CD14-positive monocyte (primary cell): Measurements from ENCODE around the gene C4orf36. TPM values are rescaled to one million over a fixed set of nuclear protein-coding genes. Genes with fewer than 3 reads are reported as not detected.

Experiments used
- DNase-seq, 3 donors: peaks; one replicate each; pipeline ENCODE4 v3.0.0-alpha.2; 2011 to 2022
- H2AFZ ChIP-seq: 2 replicates; pipeline ENCODE4 v1.6.0; 2012; ENCODE audit warnings: mild to moderate bottlenecking, low read depth, low read length, inconsistent platforms; ENCODE audit not compliant: insufficient read depth, poor library complexity, severe bottlenecking
- H3K27ac ChIP-seq, 2 donors: 1 replicate in 1 of 2; 2 replicates in 1 of 2; pipeline ENCODE4 v1.5.1; 2012 to 2013; ENCODE audit warnings: low read length in 2 of 2, control low read depth in 1 of 2, inconsistent platforms in 1 of 2, low read depth in 1 of 2, mild to moderate bottlenecking in 1 of 2
- H3K27me3 ChIP-seq, 2 donors: one replicate each; pipeline versions ENCODE4 v1.6.0 to v1.6.1; 2011 to 2013; ENCODE audit warnings: low read length in 2 of 2; ENCODE audit not compliant: control insufficient read depth in 2 of 2, insufficient read depth in 2 of 2
- H3K36me3 ChIP-seq, 2 donors: replicated peaks in 1 of 2; 1 replicate in 1 of 2; 2 replicates in 1 of 2; pipeline versions ENCODE4 v1.5.1 to v1.6.1; 2012 to 2013; ENCODE audit warnings: low read length in 2 of 2, control low read depth in 1 of 2, inconsistent platforms in 1 of 2, mild to moderate bottlenecking in 1 of 2; ENCODE audit not compliant: insufficient read depth in 2 of 2, control insufficient read depth in 1 of 2
- H3K4me1 ChIP-seq, 2 donors: 1 replicate in 1 of 2; 2 replicates in 1 of 2; pipeline versions ENCODE4 v1.5.1 to v1.6.1; 2012 to 2013; ENCODE audit warnings: low read length in 2 of 2, control low read depth in 1 of 2, inconsistent platforms in 1 of 2, mild to moderate bottlenecking in 1 of 2, moderate library complexity in 1 of 2; ENCODE audit not compliant: insufficient read depth in 2 of 2, control insufficient read depth in 1 of 2
- H3K4me2 ChIP-seq: replicated peaks from 2 replicates; pipeline ENCODE3; 2012; ENCODE audit warnings: low read length, moderate library complexity, mild to moderate bottlenecking; ENCODE audit not compliant: poor library complexity, severe bottlenecking; ENCODE audit errors: extremely low read depth
- H3K4me3 ChIP-seq, 3 experiments: fragments of 200-600 bp in 1 of 3; sonication (generic) in 1 of 3; replicated peaks in 1 of 3; 1 replicate in 2 of 3; 2 replicates in 1 of 3; pipeline ENCODE4 v1.5.1; 2011 to 2013; ENCODE audit warnings: low read length in 3 of 3, mild to moderate bottlenecking in 3 of 3, control low read depth in 2 of 3, low read depth in 2 of 3, inconsistent platforms in 1 of 3, moderate library complexity in 1 of 3
- H3K79me2 ChIP-seq: 2 replicates; pipeline ENCODE4 v1.6.0; 2012; ENCODE audit warnings: mild to moderate bottlenecking, control low read depth, inconsistent platforms, low read length, moderate library complexity; ENCODE audit not compliant: insufficient read depth
- H3K9ac ChIP-seq: 2 replicates; pipeline ENCODE4 v1.6.0; 2017; ENCODE audit warnings: low read length, mild to moderate bottlenecking; ENCODE audit not compliant: insufficient read depth, poor library complexity, severe bottlenecking
- H3K9me3 ChIP-seq, 2 donors: replicated peaks in 1 of 2; 1 replicate in 1 of 2; 2 replicates in 1 of 2; pipeline versions ENCODE4 v1.5.1 to v1.6.1; 2012 to 2013; ENCODE audit warnings: low read length in 2 of 2, control low read depth in 1 of 2; ENCODE audit not compliant: control insufficient read depth in 1 of 2, insufficient read depth in 1 of 2
- H4K20me1 ChIP-seq: 2 replicates; pipeline ENCODE4 v1.6.0; 2012; ENCODE audit warnings: mild to moderate bottlenecking, low read length, control low read depth, moderate library complexity; ENCODE audit not compliant: insufficient read depth
- H3K27ac Mint-ChIP-seq, 7 donors: one replicate each; pipeline ENCODE4 v1.8.0; 2020; ENCODE audit warnings: mild to moderate bottlenecking in 7 of 7, mixed read lengths in 7 of 7, moderate library complexity in 6 of 7, inconsistent platforms in 2 of 7
- H3K27me3 Mint-ChIP-seq, 3 donors: one replicate each; pipeline ENCODE4 v1.8.0; 2021 to 2022; ENCODE audit warnings: low read depth in 3 of 3, mild to moderate bottlenecking in 3 of 3, mixed read lengths in 3 of 3, moderate library complexity in 3 of 3, inconsistent platforms in 1 of 3
- H3K36me3 Mint-ChIP-seq, 2 donors: one replicate each; pipeline ENCODE4 v1.8.0; 2020; ENCODE audit warnings: mixed read lengths in 2 of 2, inconsistent platforms in 1 of 2, mild to moderate bottlenecking in 1 of 2
- H3K4me1 Mint-ChIP-seq: one replicate; pipeline ENCODE4 v1.8.0; 2020; ENCODE audit warnings: mild to moderate bottlenecking, mixed read lengths
- H3K4me3 Mint-ChIP-seq, 2 donors: one replicate each; pipeline ENCODE4 v1.8.0; 2020; ENCODE audit warnings: mild to moderate bottlenecking in 2 of 2, mixed read lengths in 2 of 2, moderate library complexity in 1 of 2
- H3K9me3 Mint-ChIP-seq, 7 donors: one replicate each; pipeline ENCODE4 v1.8.0; 2020 to 2022; ENCODE audit warnings: mixed read lengths in 7 of 7, mild to moderate bottlenecking in 6 of 7, moderate library complexity in 6 of 7, inconsistent platforms in 2 of 7
- WGBS: methylation state at CpG from one replicate; pipeline ENCODE4 v1.1.5; 2013; ENCODE audit warnings: missing lambda C conversion rate; ENCODE audit not compliant: insufficient coverage; 5-methylcytosine and 5-hydroxymethylcytosine counted together
- intact Hi-C, 2 donors: fragments of 100-400 bp; cut with micrococcal nuclease; formaldehyde crosslinking; loops; one replicate each; pipeline versions ENCODE4 v1.15.0 to v1.15.1; 2023
- polyA plus RNA-seq, 3 donors: library from polyadenylated mRNA; depleted of rRNA in 1 of 3; unstranded in 2 of 3; stranded (reverse) in 1 of 3; fragments of 300-500 nt in 2 of 3; fragments of >200 nt in 1 of 3; fragmentation: Illumina TruSeq in 2 of 3; gene quantifications; 1 replicate in 2 of 3; 2 replicates in 1 of 3; pipeline ENCODE4 v1.2.3, GENCODE V29; 2012 to 2021
- TF ChIP-seq, protein P1 (sequence below): fragments of 200-600 bp; IDR thresholded peaks from one replicate; pipeline ENCODE4 v1.8.0; 2022; ENCODE audit warnings: antibody characterized with exemption, mild to moderate bottlenecking

C4orf36 gene
- polyA plus RNA-seq, 3 donors = 0.14 TPM; not detected in 2

- Histone ChIP-seq H3K9ac (no peak overlapping the region), H4K20me1 (no peaks in the 10 kb centered on the region), H3K4me1 (peaks cover 52 to 56% of the 10 kb centered on the region in 2 donors), H2AFZ (no peak overlapping the region), H3K27ac (peak overlapping the region; percentile 30 to 83), H3K4me2 (peak overlapping the region; percentile 52), H3K9me3 (no peaks in the 10 kb centered on the region), H3K36me3 (no peaks in the 10 kb centered on the region), H3K79me2 (no peaks in the 10 kb centered on the region), H3K27me3 (no peaks in the 10 kb centered on the region), H3K4me3 (peak overlapping the region in 1 of 3 experiments; percentile 58)
- DNase-seq = no peak
- Mint-ChIP-seq H3K27me3 (no peaks in the 10 kb centered on the region), H3K27ac (peak overlapping the region; percentile 67 to 94 (median 78)), H3K4me1 (peaks cover 47% of the 10 kb centered on the region), H3K36me3 (peaks cover 0 to 6% of the 10 kb centered on the region in 2 donors), H3K4me3 (no peak overlapping the region), H3K9me3 (peaks cover 0 to 1% (median 0%) of the 10 kb centered on the region in 7 donors)
- intact Hi-C loops = loop anchor here in 1 of 2 donors (10.0 kb wide), 1 partner anchor 314 kb away; the partner anchor contains the start of gene KLHL8
- WGBS = 100% methylated on average over 1 of the region's 7 CpGs
- TF ChIP-seq, protein P1, sequence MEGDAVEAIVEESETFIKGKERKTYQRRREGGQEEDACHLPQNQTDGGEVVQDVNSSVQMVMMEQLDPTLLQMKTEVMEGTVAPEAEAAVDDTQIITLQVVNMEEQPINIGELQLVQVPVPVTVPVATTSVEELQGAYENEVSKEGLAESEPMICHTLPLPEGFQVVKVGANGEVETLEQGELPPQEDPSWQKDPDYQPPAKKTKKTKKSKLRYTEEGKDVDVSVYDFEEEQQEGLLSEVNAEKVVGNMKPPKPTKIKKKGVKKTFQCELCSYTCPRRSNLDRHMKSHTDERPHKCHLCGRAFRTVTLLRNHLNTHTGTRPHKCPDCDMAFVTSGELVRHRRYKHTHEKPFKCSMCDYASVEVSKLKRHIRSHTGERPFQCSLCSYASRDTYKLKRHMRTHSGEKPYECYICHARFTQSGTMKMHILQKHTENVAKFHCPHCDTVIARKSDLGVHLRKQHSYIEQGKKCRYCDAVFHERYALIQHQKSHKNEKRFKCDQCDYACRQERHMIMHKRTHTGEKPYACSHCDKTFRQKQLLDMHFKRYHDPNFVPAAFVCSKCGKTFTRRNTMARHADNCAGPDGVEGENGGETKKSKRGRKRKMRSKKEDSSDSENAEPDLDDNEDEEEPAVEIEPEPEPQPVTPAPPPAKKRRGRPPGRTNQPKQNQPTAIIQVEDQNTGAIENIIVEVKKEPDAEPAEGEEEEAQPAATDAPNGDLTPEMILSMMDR = no peak
These were observed 18.8 kb upstream of the C4orf36 start for GRCh38 chr4:86910820-86911684.

DNA sequence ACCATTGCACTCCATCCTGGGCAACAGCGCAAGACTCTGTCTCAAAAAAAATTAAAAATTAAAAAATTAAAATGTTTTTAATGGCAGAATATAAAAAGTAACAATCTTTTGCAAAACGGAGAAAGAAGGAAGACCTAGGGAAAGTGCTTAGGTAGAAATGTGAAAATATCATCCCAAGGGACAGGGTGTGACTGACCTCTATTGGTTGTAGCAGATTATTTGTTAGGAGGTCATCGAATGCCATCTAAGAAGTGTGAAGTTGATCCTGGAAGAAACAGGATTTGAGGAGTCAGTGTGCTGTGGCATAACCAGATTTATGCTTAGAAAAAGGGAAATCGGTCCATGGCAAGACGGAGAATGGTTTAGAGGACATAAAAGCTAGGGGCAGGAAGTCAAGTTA is 18.1 kb upstream of the C4orf36 start:
- H3K4me2 ChIP-seq = peak overlapping the region; percentile 52
- no peaks in the 10 kb centered on the region for H3K36me3 ChIP-seq
- 9% methylated on average over 4 of the region's 5 CpGs for WGBS
- H3K4me1 Mint-ChIP-seq = peaks cover 47% of the 10 kb centered on the region
- H4K20me1 ChIP-seq = no peaks in the 10 kb centered on the region
- peak overlapping the region; percentile 62 to 83 for H3K27ac ChIP-seq
- H3K4me1 ChIP-seq = peaks cover 56% of the 10 kb centered on the region in 2 donors
- no peaks in the 10 kb centered on the region for H3K27me3 ChIP-seq
- H3K36me3 Mint-ChIP-seq = peaks cover 0 to 6% of the 10 kb centered on the region in 2 donors
- no peaks in the 10 kb centered on the region for H3K79me2 ChIP-seq
- peak in 2 of 3 donors; percentile 26 to 36 for DNase-seq
- TF ChIP-seq, protein P1 = no peak
- peak overlapping the region in 1 of 2 donors; percentile 39 for H3K4me3 Mint-ChIP-seq
- peak overlapping the region; percentile 67 to 94 (median 81) for H3K27ac Mint-ChIP-seq
- H3K9me3 ChIP-seq = no peaks in the 10 kb centered on the region
- no peak overlapping the region for H2AFZ ChIP-seq
- peak overlapping the region in 2 of 3 experiments; percentile 8 to 58 for H3K4me3 ChIP-seq
- no peak overlapping the region for H3K9ac ChIP-seq
- intact Hi-C loops = loop anchor here in 1 of 2 donors (10.0 kb wide), 1 partner anchor 314 kb away; the partner anchor contains the start of gene KLHL8
- H3K27me3 Mint-ChIP-seq = no peaks in the 10 kb centered on the region
- no peaks in the 10 kb centered on the region for H3K9me3 Mint-ChIP-seq
